Thyroid gland (tissue), 4 donors: ENCODE measurements around the gene NLRP9. TPM values are rescaled to one million over a fixed set of nuclear protein-coding genes. Genes with fewer than 3 reads are reported as not detected.

Experiments used
- DNase-seq, 2 donors: peaks; one replicate each; pipeline ENCODE4 v3.0.0-alpha.2; 2019
- H3K27ac ChIP-seq, 3 donors: fragments of 200-600 bp; sonication (generic); 1 replicate in 2 of 3; 2 replicates in 1 of 3; pipeline ENCODE4 v1.5.1; 2016 to 2019; ENCODE audit warnings: mild to moderate bottlenecking in 1 of 3, moderate library complexity in 1 of 3
- H3K27me3 ChIP-seq: fragments of 200-600 bp; sonication (generic); one replicate; pipeline ENCODE4 v1.5.1; 2019
- H3K36me3 ChIP-seq, 2 donors: fragments of 200-600 bp; sonication (generic); one replicate each; pipeline ENCODE4 v1.5.1; 2016 to 2019
- H3K4me1 ChIP-seq, 2 donors: fragments of 200-600 bp; sonication (generic); one replicate each; pipeline ENCODE4 v1.5.1; 2017 to 2019
- H3K4me3 ChIP-seq, 3 donors: fragments of 200-600 bp; sonication (generic); replicated peaks in 1 of 3; 1 replicate in 2 of 3; 2 replicates in 1 of 3; pipeline ENCODE4 v1.5.1; 2016; ENCODE audit warnings: mild to moderate bottlenecking in 1 of 3
- H3K9me3 ChIP-seq: fragments of 200-600 bp; sonication (generic); one replicate; pipeline ENCODE4 v1.5.1; 2017
- POLR2A ChIP-seq, 2 donors: fragments of 450-650 bp; IDR thresholded peaks; one replicate each; pipeline ENCODE4 v1.6.1; 2017; ENCODE audit warnings: antibody characterized with exemption in 2 of 2, mild to moderate bottlenecking in 2 of 2, moderate library complexity in 1 of 2
- WGBS, 2 donors: methylation state at CpG; one replicate each; pipeline ENCODE4 v1.1.5; 2017; 5-methylcytosine and 5-hydroxymethylcytosine counted together
- intact Hi-C: fragments of 100-400 bp; cut with DNase I; formaldehyde crosslinking; loops from one replicate; pipeline ENCODE4 v1.15.1; 2023
- total RNA-seq, 4 donors: library from RNA; depleted of rRNA; stranded (reverse); fragments of >200 nt; gene quantifications; one replicate each; pipeline ENCODE4 v1.2.3, GENCODE V29; 2016
- TF ChIP-seq, protein P1 (sequence below), 6 experiments: fragments of 200-600 bp in 3 of 6; fragments of 450-650 bp in 3 of 6; sonication (generic) in 3 of 6; IDR thresholded peaks; one replicate each; pipeline ENCODE4 v1.5.1; 2016 to 2019; ENCODE audit warnings: antibody characterized with exemption in 6 of 6, mild to moderate bottlenecking in 2 of 6, inconsistent platforms in 1 of 6, moderate library complexity in 1 of 6

NLRP9 gene
- total RNA-seq, 4 donors from 2014 or later: not detected

GRCh38 chr19:55671054-55671378, 67.2 kb downstream of the NLRP9 start:
- H3K4me1 ChIP-seq: peaks cover 3 to 9% of the 10 kb centered on the region in 2 donors
- H3K9me3 ChIP-seq: no peaks in the 10 kb centered on the region
- 89 to 94% methylated on average over 2 of the region's 2 CpGs for WGBS, 2 donors
- H3K36me3 ChIP-seq: peaks cover 47 to 56% of the 10 kb centered on the region in 2 donors
- intact Hi-C loops: no loop called here
- no peak overlapping the region for H3K4me3 ChIP-seq
- no peak overlapping the region for H3K27ac ChIP-seq
- TF ChIP-seq, protein P1, sequence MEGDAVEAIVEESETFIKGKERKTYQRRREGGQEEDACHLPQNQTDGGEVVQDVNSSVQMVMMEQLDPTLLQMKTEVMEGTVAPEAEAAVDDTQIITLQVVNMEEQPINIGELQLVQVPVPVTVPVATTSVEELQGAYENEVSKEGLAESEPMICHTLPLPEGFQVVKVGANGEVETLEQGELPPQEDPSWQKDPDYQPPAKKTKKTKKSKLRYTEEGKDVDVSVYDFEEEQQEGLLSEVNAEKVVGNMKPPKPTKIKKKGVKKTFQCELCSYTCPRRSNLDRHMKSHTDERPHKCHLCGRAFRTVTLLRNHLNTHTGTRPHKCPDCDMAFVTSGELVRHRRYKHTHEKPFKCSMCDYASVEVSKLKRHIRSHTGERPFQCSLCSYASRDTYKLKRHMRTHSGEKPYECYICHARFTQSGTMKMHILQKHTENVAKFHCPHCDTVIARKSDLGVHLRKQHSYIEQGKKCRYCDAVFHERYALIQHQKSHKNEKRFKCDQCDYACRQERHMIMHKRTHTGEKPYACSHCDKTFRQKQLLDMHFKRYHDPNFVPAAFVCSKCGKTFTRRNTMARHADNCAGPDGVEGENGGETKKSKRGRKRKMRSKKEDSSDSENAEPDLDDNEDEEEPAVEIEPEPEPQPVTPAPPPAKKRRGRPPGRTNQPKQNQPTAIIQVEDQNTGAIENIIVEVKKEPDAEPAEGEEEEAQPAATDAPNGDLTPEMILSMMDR (IDR thresholded peaks at IDR 0.05): no peak
- no peak for TF ChIP-seq POLR2A (IDR thresholded peaks at IDR 0.05)
- no peaks in the 10 kb centered on the region for H3K27me3 ChIP-seq
- DNase-seq: no peak

DNA sequence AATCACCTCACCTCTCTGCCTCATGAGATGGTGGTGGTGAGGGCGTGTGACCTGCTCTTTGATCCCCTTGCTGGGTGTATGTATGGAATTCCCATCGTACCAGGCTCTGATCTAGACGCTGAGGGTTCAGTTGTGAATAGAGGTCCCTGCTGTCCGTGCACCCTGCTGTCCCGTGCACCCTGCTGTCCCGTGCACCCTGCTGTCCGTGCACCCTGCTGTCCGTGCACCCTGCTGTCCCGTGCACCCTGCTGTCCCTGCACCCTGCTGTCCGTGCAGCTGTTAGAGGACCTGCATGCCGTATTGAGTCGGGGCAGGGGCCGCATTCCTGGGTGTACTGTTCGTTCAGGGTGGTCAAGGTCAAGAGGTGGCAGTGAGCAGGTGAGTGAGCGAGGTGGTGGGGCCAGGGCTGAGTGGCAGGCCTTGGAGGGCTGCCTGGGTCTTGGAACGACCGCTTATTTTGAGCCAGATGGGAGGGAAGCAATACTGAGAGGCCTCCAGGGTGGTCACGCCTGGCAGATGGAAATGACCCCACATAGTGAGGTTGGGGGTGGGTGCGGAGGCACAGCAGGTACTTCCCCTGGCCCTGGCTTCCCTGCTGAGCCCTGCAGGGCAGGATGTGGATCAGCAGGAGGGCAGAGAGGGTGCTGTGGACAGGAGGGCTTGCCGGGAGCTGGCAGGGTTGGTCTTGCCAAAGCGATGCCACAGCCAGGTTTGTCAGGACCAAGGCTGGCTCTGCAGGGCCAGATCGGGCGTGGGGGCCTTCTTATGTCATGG, 67.7 kb downstream of the NLRP9 start:
- Histone ChIP-seq H3K27me3 (no peaks in the 10 kb centered on the region), H3K4me3 (no peak overlapping the region), H3K36me3 (peaks cover 52 to 59% of the 10 kb centered on the region in 2 donors), H3K4me1 (peaks cover 0 to 5% of the 10 kb centered on the region in 2 donors), H3K27ac (no peak overlapping the region), H3K9me3 (no peaks in the 10 kb centered on the region)
- TF ChIP-seq, protein P1 (IDR thresholded peaks at IDR 0.05): no peak
- TF ChIP-seq POLR2A (IDR thresholded peaks at IDR 0.05): no peak
- peak in 1 of 2 donors; percentile 42 for DNase-seq
- intact Hi-C loops: no loop called here
- 66 to 67% methylated on average over 15 to 22 of the region's 23 CpGs for WGBS, 2 donors

DNA sequence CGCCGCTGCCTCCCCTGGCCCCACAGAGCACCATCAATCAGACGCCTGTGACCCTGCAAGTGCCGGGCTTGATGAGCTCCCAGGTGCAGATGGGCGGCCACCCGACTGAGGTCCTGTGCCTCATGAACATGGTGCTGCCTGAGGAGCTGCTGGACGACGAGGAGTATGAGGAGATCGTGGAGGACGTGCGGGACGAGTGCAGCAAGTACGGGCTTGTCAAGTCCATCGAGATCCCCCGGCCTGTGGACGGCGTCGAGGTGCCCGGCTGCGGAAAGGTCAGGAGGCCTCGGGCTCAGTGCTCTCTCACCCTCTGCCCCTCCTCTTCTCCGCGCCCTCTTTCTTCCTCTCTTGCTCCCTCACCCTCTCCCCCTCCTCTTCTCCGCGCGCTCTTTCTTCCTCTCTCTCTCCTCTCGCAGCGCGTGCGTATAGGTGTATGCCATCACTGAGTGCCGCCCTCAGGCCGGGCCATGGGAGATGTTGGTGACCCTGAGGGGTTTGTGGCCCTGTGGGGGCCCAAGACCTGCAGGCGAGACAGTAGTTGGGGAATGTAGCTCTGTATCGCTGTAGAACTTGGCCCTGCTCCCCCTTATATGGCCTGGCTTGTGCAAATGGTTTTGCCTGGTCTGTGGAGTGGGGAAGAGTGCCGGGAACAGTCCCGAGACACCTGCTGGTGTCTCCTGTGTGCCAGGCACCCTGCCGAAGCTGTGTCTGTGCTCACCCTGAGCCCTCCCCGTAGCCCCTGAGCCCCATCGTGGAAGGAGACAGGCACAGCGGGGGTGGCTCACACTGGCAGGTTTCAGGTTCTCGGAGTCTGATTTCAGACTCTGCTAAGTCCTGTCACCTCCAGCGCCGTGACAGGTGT, 68.6 kb downstream of the NLRP9 start:
- WGBS, 2 donors: 89 to 93% methylated on average over 38 to 39 of the region's 43 CpGs
- H3K36me3 ChIP-seq: peaks cover 53 to 62% of the 10 kb centered on the region in 2 donors

DNA sequence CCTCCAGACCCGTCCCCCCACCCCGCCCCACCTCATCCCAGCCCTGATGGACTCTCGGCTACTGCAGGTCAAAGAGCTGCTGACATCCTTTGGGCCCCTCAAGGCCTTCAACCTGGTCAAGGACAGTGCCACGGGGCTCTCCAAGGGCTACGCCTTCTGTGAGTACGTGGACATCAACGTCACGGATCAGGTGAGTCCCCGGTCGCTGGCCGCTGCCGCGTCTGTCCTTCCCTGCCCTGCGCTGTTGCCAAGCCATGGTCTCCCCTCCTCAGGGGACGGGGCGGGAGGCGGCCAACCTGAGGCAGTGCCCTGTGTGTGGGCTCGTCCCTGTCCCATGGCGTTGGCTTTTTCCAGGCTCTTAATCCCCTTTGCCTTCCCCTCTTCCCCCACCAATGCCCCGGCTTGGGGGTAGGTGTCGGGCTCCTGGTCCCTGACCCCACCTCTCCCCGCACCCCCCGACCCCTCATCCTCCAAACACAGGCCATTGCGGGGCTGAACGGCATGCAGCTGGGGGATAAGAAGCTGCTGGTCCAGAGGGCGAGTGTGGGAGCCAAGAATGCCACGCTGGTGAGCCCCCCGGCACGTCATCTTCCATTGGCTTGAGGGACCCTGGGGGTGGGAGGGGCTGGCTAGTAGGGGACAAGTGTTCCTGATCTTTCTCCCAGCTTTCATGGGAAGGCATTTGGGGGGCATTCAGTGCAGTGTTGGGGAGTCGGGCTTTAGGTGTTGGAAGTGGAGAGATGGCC, 69.4 kb downstream of the NLRP9 start:
- TF ChIP-seq, protein P1 (IDR thresholded peaks at IDR 0.05): no peak
- no peak for TF ChIP-seq POLR2A (IDR thresholded peaks at IDR 0.05)
- intact Hi-C loops: no loop called here
- no peak overlapping the region for H3K27ac ChIP-seq
- DNase-seq: no peak
- no peaks in the 10 kb centered on the region for H3K27me3 ChIP-seq
- no peak overlapping the region for H3K4me3 ChIP-seq
- 90 to 95% methylated on average over 18 to 23 of the region's 30 CpGs for WGBS, 2 donors
- H3K4me1 ChIP-seq: no peaks in the 10 kb centered on the region
- H3K36me3 ChIP-seq: peaks cover 60 to 67% of the 10 kb centered on the region in 2 donors
- no peaks in the 10 kb centered on the region for H3K9me3 ChIP-seq

More for the DNA sequence above, 68.6 kb downstream of the NLRP9 start:
- H3K4me1 ChIP-seq: peaks cover 0 to 4% of the 10 kb centered on the region in 2 donors
- no peak for DNase-seq
- no peak for TF ChIP-seq POLR2A (IDR thresholded peaks at IDR 0.05)
- TF ChIP-seq, protein P1 (IDR thresholded peaks at IDR 0.05): no peak
- no peak overlapping the region for H3K4me3 ChIP-seq
- intact Hi-C loops: no loop called here
- H3K27me3 ChIP-seq: no peaks in the 10 kb centered on the region
- no peak overlapping the region for H3K27ac ChIP-seq
- no peaks in the 10 kb centered on the region for H3K9me3 ChIP-seq
